ENCODE results near the gene CCL27. TPM values are rescaled to one million over a fixed set of nuclear protein-coding genes. Genes with fewer than 3 reads are reported as not detected.

The CCL27 gene
- total RNA-seq, 1 experiment from 2014 or later: 0.95 TPM

DNA sequence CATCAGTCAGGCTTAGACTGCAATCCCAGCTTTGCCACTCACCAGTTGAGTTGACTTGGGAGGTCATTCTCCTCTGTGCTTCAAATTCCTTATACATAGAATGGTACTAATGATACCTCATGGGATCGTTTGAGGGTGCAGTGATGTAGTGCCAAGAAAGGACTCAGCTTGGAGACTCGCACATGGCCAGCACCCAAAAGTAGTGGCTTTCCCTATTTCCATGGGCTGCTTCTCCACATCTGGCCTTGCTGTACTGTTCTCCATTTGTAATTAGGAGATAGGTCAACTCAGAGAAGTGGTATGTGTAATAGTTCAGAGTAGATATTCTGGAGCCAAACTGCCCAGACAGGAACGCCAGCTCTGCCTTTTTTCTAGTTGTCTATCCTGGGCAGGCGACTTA lies 23.1 kb upstream of the CCL27 start:
- Histone ChIP-seq H3K9me3 (ENCODE audit: control insufficient read depth, insufficient read depth, low read depth, low read length) (no peaks in the 10 kb centered on the region), H3K4me3 (ENCODE audit: low read depth in 2 of 2, low read length in 2 of 2) (no peak overlapping the region), H3K36me3 (ENCODE audit: control insufficient read depth, insufficient read depth, low read length) (no peaks in the 10 kb centered on the region), H3K4me1 (ENCODE audit: control insufficient read depth, insufficient read depth, low read length) (no peaks in the 10 kb centered on the region), H3K27ac (ENCODE audit: low read length) (no peak overlapping the region), H3K27me3 (ENCODE audit: control insufficient read depth, insufficient read depth, low read length) (no peaks in the 10 kb centered on the region)
- ChIA-PET POLR2A (no interaction called here), CTCF (interaction anchor here (1.1 to 2.9 kb wide), 2 partner anchors 17 to 75 kb away, joined by 3 to 10 read pairs; no protein-coding TSS in a partner anchor)
- in situ Hi-C loops (cut with HindIII; ENCODE audit: low pct_unique_long_range_greater_than_20kb, low sequenced_read_pairs) (no loop called here), intact Hi-C loops (cut with micrococcal nuclease; ENCODE audit: unreplicated experiment) (no loop called here)
- no TSS peak for BruUV-seq (replicated peaks)
- no peak for TF ChIP-seq POLR2AphosphoS5 (IDR thresholded peaks at IDR 0.05; ENCODE audit: low read depth, low read length)
- no peak for TF ChIP-seq SIN3A (IDR thresholded peaks at IDR 0.05; ENCODE audit: borderline replicate concordance, insufficient read depth, low read depth, low read length)
- TF ChIP-seq, protein P1, sequence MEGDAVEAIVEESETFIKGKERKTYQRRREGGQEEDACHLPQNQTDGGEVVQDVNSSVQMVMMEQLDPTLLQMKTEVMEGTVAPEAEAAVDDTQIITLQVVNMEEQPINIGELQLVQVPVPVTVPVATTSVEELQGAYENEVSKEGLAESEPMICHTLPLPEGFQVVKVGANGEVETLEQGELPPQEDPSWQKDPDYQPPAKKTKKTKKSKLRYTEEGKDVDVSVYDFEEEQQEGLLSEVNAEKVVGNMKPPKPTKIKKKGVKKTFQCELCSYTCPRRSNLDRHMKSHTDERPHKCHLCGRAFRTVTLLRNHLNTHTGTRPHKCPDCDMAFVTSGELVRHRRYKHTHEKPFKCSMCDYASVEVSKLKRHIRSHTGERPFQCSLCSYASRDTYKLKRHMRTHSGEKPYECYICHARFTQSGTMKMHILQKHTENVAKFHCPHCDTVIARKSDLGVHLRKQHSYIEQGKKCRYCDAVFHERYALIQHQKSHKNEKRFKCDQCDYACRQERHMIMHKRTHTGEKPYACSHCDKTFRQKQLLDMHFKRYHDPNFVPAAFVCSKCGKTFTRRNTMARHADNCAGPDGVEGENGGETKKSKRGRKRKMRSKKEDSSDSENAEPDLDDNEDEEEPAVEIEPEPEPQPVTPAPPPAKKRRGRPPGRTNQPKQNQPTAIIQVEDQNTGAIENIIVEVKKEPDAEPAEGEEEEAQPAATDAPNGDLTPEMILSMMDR (IDR thresholded peaks at IDR 0.05): no peak
- TF ChIP-seq TCF7L2 (IDR thresholded peaks at IDR 0.05; ENCODE audit: low read depth, low read length): no peak
- TF ChIP-seq, protein P2, sequence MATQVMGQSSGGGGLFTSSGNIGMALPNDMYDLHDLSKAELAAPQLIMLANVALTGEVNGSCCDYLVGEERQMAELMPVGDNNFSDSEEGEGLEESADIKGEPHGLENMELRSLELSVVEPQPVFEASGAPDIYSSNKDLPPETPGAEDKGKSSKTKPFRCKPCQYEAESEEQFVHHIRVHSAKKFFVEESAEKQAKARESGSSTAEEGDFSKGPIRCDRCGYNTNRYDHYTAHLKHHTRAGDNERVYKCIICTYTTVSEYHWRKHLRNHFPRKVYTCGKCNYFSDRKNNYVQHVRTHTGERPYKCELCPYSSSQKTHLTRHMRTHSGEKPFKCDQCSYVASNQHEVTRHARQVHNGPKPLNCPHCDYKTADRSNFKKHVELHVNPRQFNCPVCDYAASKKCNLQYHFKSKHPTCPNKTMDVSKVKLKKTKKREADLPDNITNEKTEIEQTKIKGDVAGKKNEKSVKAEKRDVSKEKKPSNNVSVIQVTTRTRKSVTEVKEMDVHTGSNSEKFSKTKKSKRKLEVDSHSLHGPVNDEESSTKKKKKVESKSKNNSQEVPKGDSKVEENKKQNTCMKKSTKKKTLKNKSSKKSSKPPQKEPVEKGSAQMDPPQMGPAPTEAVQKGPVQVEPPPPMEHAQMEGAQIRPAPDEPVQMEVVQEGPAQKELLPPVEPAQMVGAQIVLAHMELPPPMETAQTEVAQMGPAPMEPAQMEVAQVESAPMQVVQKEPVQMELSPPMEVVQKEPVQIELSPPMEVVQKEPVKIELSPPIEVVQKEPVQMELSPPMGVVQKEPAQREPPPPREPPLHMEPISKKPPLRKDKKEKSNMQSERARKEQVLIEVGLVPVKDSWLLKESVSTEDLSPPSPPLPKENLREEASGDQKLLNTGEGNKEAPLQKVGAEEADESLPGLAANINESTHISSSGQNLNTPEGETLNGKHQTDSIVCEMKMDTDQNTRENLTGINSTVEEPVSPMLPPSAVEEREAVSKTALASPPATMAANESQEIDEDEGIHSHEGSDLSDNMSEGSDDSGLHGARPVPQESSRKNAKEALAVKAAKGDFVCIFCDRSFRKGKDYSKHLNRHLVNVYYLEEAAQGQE (IDR thresholded peaks at IDR 0.05; ENCODE audit: insufficient read depth in 1 of 2, low read depth in 2 of 2, low read length in 1 of 2): no peak
- ATAC-seq (no peak), DNase-seq (ENCODE audit: low read depth, low spot score) (no peak)

GRCh38 chr9:34684816-34685215 lies 22.4 kb upstream of the CCL27 start:
- no TSS peak for BruUV-seq (replicated peaks)
- H3K4me1 ChIP-seq (ENCODE audit: control insufficient read depth, insufficient read depth, low read length): no peaks in the 10 kb centered on the region
- intact Hi-C loops (cut with micrococcal nuclease; ENCODE audit: unreplicated experiment): no loop called here
- DNase-seq (ENCODE audit: low read depth, low spot score): no peak
- H3K36me3 ChIP-seq (ENCODE audit: control insufficient read depth, insufficient read depth, low read length): no peaks in the 10 kb centered on the region
- ChIA-PET POLR2A (no interaction called here), CTCF (interaction anchor here (1.1 to 2.9 kb wide), 2 partner anchors 18 to 75 kb away, joined by 3 to 10 read pairs; no protein-coding TSS in a partner anchor)
- H3K27me3 ChIP-seq (ENCODE audit: control insufficient read depth, insufficient read depth, low read length): no peaks in the 10 kb centered on the region
- in situ Hi-C loops (cut with HindIII; ENCODE audit: low pct_unique_long_range_greater_than_20kb, low sequenced_read_pairs): no loop called here
- ATAC-seq: no peak
- TF ChIP-seq POLR2AphosphoS5 (IDR thresholded peaks at IDR 0.05; ENCODE audit: low read depth, low read length): no peak
- no peak for TF ChIP-seq TCF7L2 (IDR thresholded peaks at IDR 0.05; ENCODE audit: low read depth, low read length)
- TF ChIP-seq, protein P2 (IDR thresholded peaks at IDR 0.05; ENCODE audit: insufficient read depth in 1 of 2, low read depth in 2 of 2, low read length in 1 of 2): no peak
- TF ChIP-seq SIN3A (IDR thresholded peaks at IDR 0.05; ENCODE audit: borderline replicate concordance, insufficient read depth, low read depth, low read length): no peak
- TF ChIP-seq, protein P1 (IDR thresholded peaks at IDR 0.05): no peak
- H3K9me3 ChIP-seq (ENCODE audit: control insufficient read depth, insufficient read depth, low read depth, low read length): no peaks in the 10 kb centered on the region
- H3K27ac ChIP-seq (ENCODE audit: low read length): no peak overlapping the region
- no peak overlapping the region for H3K4me3 ChIP-seq (ENCODE audit: low read depth in 2 of 2, low read length in 2 of 2)

Data from Panc1 (cell line).